GM12892 (cell line): Measurements from ENCODE around the gene ASRGL1.

Experiments
- POLR2A ChIP-seq: IDR thresholded peaks from 2 replicates; pipeline ENCODE4 v1.6.1; 2011; ENCODE audit warnings: low read depth, low read length, control low read depth
- POLR2AphosphoS5 ChIP-seq: IDR thresholded peaks from 2 replicates; pipeline ENCODE4 v1.6.1; 2011; ENCODE audit warnings: low read depth, low read length, control low read depth
- TAF1 ChIP-seq: IDR thresholded peaks from 2 replicates; pipeline ENCODE4 v1.6.1; 2011; ENCODE audit warnings: low read depth, mild to moderate bottlenecking, control low read depth, low read length, borderline replicate concordance

DNA sequence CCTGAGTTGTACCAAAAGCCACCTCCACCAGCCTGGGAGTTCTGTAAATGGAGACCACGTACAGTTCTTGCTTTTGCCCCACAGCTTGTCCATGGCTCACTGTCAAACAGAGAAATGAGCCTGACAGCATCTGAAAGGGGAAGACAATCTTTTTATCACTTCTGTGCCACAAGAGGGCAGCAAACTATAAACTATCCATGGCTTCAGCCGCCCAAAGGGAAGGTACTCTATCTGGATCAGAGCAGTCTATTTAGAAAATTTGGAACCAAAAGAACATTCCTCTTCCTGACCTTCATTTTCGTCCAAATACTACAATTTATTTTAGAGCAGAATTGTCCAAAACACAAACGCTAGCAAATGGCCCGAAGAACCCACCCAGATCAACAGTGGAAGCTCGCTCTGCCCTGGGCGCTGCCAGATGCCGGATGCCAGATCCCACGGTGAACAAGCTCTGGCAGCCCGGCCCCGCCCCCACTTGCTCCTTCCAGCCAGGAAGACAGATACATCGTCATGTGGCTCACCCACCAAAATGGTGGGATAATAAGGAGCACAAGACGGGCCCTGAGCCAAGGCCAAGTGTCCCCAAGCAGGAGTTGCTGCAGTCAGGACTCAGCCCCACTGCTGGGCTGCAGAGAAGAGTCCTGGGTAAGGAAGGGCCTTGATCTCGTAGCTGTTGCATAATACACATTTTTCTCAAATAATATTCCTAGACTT lies 57.7 kb downstream of the ASRGL1 start:
- no peak for TF ChIP-seq POLR2A
- no peak for TF ChIP-seq POLR2AphosphoS5
- no peak for TF ChIP-seq TAF1
